Glomerular visceral epithelial cell (primary cell): ENCODE results near the gene PFAS.

ENCODE experiments used
- DNase-seq: peaks from one replicate; pipeline ENCODE4 v3.0.0-alpha.2; 2016; ENCODE audit errors: extremely low spot score

Gene PFAS

DNA sequence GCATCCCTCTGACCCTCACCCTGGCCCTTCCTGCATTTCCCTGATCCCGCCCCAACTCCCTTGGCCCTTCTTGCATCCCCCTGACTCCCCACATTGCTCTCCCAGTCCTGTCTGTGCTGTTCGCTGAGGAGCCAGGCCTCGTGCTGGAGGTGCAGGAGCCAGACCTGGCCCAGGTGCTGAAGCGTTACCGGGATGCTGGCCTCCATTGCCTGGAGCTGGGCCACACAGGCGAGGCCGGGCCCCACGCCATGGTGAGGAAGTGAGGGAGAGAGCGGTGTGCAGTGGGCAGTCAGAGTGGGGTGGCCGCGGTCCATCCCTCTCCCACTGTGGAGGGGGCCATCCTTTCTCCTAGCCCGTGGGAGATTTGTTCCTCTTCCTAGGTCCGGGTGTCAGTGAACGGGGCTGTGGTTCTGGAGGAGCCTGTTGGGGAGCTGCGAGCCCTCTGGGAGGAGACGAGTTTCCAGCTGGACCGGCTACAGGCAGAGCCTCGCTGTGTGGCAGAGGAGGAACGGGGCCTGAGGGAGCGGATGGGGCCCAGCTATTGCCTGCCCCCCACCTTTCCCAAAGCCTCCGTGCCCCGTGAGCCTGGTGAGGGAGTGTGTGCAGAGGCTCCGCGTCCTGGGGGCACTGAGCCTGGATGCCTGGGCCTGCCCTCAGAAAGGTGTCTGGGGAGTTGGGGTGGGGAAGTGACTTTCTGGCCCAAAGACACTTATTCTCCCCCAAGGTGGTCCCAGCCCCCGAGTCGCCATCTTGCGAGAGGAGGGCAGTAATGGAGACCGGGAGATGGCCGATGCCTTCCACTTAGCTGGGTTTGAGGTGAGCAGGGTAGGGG lies 17.8 kb downstream of the PFAS start:
- DNase-seq = no peak

DNA sequence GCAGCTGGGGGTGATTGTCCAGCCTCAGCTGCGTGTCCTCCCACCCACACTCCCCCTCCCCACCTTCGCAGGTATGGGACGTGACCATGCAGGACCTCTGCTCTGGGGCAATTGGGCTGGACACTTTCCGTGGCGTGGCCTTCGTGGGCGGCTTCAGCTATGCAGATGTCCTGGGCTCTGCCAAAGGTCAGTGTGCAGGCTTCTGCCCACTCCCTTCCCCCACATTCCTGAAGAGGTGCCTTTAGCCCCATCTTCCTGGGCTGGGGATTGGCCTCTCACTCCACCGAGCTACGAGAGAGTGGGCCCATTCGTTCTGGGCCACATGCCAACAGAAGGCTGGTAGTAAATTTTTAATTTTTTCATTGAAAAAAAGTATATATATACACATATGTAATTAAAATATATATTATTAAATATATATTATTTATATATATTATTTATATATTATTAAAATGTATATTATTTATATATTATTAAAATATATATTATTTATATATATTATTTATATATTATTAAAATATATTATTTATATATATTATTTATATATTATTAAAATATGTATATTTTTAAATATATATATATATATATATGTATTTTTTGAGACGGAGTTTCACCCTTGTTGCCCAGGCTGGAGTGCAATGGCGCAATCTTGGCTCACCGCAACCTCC lies 18.5 kb downstream of the PFAS start:
- no peak for DNase-seq

DNA sequence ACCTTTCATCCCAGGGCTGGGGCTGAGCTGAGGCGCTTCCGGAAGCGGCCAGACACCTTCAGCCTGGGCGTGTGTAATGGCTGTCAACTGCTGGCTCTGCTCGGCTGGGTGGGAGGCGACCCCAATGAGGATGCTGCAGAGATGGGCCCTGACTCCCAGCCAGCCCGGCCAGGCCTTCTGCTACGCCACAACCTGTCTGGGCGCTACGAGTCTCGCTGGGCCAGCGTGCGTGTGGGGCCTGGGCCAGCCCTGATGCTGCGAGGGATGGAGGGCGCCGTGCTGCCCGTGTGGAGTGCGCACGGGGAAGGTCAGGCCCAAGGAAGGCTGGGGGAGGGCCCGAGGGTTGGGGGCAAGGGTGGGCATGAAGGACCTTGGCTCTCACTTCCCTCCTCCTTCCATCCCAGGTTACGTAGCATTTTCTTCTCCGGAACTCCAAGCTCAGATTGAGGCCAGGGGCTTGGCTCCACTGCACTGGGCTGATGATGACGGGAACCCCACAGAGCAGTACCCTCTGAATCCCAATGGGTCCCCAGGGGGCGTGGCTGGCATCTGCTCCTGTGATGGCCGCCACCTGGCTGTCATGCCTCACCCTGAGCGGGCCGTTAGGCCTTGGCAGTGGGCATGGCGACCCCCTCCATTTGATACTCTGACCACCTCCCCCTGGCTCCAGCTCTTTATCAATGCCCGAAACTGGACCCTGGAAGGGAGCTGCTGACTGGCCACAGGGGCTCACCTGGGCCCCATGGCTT lies 19.6 kb downstream of the PFAS start:
- DNase-seq = no peak

DNA sequence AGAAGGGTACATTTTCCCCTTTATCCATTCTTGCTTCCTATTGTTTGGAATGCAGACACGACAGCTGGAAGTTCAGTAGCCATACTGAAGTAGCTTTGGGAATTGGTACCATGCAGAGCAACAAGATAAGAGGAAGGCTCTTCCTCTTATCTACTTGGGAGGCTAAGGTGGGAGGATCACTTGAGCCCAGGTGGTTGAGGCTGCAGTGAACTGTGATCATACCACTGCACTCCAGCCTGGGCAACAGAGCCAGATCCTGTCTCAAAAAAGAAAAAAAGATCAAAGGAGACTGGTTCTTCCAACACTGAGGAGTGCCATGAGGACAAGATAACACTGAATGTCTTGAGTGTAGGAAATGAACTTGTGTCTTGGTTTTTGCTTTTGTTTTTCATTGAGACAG lies 23.3 kb downstream of the PFAS start:
- DNase-seq = no peak

DNA sequence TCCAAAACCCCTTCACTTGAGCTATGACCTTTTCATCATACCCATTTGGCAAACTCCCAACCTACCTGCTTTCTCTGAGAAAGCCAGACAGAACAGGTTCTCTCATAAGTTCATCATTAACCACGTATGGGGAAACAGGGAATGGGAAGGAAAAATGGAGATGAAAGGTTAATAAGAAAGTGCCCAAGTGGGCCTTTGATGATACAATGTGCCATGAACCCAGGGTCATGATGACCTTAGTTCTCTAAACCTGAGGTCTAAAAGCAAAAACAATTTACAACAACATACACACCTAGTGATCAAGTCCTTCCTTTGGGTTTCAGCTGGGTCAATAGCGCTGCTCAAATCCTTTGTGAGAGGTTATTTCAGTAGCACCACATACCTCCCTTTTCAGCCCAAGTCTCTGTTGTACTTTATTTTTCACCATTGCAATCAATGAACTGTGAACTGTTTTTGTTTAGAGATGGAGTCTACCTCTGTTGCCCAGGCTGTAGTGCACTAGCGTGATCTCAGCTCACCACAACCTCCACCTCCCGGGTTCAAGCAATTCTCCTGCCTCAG lies 24.9 kb downstream of the PFAS start:
- DNase-seq = no peak

DNA sequence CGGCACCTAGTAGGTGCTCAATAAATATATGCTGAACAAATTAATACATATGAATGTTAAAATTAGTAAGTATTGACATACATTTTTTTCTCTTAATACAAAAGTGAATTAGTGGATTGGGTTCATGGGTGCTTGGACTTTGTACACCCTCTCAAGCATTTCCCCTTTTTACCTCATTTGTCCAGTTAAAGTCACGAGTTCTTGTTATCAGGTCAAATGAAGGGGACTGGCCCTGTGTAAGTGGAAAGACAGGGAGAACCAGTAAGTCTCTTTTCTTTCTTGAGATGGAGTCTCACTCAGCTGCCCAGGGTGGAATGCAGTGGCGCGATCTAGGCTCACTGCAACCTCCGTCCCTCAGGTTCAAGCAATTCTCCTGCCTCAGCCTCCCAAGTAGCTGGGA lies 25.7 kb downstream of the PFAS start:
- DNase-seq = no peak

DNA sequence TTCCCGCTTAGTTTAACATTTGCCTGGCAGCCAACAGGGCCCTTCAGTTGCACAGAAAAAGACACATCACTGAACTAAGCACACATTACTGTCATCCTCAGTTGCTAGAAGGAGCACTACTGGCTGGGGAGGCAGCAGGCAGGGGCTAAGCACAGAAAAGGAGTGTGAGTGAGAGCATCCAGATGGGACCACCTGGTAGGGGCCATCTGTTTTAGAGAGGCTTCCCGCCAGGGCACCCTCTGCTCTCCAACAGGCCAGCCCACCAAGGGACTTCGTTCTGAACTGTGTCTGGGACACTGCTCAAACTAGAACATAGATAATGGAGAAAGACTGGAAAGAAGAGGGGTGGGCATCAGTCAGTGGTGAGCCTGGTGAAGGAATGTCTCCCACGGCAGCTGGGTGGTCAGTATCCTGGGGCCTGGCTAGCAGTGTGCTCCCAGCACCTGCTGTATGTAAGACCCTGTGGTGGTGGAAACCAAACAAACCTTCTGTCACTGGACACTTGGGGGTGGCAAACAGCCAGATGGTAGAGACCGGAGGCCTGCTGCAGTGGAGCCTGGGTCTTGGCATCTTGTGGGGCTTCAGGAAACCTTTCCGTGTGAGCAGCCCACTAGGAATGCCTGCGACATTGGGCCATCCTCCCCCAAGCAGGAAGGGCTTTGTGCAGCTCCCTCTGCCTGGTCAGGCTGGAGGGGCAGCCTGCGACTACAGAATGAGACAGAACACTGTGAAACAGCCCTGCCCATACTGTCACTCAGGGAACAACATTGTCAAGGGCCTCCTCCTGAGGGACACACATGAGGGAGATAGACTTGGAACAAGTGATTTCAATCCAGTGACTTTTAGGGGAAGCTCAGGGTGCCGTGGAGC lies 26.6 kb downstream of the PFAS start:
- DNase-seq = no peak

DNA sequence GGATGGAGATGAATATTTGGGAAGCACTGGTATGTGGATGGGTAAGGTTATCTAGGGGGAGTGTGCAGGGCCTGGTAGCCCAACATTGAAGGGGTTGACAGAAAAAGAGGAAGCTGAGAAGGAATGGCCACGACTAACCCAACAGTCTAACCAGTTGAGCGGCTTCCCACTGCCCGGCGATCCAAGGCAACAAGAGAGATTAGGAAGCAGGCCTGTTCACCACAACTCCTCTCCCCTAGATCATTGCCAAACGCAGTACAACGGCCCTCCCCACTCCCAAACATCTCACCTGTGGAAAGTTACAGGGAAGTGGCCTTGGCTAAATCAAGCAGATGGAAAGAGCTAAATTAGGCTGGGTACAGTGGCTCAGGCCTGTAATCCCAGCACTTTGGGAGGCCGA lies 28.2 kb downstream of the PFAS start:
- DNase-seq = no peak

DNA sequence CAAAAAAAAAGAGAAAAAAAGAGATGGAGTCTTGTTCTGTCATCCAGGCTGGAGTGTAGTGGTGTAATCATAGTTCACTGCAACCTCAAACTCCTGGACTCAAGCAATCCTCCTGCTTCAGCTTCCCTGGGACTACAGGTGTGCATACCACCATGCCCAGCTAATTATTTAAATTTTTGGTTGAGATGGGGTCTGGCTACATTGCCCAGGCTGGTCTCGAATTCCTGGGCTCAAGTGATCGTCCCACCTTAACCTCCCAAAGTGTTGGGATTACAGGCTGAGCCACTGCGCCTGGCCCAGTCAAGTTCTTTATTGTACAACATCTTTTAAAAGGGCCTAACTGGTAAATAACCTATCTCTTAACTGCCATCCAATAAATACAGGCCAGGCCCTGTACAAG lies 33.3 kb downstream of the PFAS start:
- DNase-seq = no peak

DNA sequence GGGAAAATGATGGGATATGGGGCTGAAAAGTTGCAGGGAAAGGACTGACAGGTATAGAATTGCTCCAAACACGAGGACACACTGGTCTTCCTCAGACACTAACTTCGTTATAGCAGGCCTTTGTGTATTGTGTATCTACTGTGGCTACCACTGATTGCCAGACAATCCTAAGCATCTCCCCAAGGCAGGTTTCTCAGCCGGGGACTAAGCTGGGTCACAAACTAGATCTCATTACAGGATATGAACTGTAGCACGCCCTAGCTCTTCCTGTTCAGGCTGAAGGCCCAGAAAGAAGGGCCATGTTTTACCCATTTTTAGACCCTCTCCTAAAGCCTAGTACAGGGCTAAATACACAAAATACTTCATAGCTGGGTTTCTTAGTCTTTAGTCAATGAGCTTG lies 34.3 kb downstream of the PFAS start:
- DNase-seq = no peak

DNA sequence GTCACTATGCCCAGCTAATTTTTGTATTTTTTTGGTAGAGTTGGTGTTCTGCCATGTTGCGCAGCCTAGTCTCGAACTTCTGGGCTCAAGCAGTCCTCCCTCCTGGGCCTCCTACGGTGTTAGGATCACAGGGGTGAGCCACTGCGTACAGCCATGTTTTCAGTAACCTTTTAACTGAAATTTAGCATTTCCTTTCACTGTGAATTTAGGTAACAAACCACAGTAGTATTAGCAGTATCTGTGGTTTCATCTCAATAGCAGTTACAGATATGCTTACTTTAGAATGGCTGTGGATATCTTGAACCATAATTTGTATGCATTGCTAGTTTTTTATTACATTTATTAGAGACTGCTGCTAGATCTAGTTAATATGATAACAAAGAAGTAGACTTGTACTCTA lies 35.0 kb downstream of the PFAS start:
- DNase-seq = no peak

DNA sequence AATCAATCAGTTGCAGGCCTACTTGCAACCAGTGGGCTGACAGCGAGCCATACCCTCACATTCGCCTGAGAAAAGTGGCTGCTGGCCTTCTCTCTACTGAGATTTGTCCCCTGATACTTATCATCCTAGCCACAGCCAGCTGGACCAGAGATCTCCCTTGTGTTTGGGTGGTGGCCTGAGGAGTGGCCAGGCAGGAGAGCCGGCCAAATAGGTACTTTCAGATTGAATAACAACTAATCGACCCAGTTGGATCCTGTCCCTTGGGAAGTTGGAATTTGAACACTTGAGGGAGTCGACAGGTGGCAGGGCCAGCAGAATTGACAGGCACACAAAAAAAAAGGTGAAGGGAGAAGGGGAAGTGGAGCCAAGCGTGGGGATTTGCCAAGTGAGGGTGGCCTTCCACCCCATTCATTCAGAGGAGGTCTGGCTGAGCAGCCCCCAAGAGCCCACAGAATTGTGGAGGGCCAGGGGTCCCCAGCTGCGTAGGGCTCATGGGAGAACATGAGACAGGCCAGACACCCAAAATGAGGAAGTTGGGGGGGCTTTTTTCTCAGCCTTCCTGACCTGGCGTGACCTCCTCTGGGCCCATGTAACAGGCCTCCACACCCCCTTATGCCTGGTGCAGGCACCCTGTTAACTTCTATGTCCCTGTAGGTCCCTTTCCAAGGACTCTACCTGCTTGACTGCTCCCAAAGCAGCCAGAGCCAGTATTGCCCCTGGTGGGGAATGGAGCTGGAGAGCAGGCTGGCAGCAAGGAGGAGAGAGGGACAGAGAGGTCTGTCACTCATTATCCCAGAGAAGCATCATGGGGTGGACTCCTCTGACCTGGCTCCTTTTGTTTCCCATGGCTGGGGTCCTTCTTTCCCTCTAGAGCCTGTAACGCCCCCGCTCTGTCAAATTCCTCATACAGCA lies 36.4 kb downstream of the PFAS start:
- no peak for DNase-seq

DNA sequence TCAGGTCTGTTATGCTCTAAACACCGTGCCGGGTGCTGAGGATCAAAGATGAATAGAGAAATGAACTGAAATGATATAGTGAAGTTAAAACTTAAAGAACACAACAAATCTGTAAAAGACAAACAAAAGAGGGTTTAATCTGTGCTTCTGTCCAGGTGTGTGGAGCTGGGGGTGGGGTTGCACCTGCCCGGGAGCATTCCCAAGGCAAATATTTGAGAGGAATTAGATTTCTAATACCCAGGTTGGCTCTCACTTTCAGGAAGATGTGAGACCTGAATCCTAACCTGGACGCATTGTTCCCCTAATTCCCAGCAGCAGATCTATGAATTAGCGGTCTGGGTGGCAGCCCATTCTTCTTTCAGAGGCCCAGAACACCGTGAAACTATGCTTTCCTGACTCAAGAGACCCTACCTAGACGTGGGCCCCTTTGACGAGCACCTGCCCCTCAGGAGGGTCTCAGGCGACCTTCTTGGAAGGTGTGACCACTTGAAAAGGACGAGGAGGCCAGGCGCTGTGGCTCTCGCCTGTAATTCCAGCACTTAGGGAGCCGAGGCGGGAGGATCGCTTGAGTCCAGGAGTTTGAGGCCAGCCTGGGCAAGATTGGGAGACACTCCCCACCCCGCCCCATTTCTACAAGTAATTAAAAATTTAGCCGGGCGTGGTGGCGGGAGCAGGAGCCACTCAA lies 38.7 kb downstream of the PFAS start:
- no peak for DNase-seq

DNA sequence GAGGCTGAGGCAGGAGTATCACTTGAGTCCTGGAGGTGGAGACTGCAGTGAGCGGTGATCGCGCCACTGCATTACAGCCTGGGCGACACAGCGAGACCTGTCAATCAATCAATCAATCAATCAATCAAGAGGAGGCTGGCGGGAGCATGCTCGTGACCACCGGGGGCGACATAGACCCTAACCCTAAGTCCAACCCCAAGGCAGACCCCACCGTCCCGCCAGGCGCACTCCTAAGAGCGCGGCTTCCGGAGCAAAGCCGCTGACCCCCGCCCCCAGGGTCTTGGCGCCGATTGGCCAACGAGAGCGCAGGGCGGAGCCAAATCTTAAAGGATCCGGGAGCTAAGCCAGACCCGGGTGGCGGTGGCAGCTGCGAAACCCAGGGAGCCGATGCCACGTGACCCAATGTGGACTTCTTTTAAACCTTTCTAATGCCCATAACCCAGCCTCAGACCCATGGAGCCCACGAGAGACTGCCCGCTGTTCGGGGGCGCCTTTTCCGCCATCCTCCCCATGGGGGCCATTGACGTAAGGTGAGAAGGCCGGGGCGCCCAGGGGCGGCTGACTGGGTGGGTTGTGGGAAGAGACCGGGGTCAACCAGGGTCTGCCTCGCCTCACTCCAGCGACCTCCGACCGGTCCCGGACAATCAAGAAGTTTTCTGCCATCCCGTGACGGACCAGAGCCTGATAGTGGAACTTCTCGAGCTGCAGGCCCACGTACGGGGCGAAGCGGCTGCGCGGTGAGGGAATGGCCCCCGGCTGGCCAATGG lies 39.4 kb downstream of the PFAS start, which contains the start of gene RANGRF:
Gene RANGRF, plus strand, starts transcription at position 335 of the 767 bp plus-strand sequence. Its CDS starts 119 bp downstream, at position 454.
- DNase-seq = peak; percentile 81

DNA sequence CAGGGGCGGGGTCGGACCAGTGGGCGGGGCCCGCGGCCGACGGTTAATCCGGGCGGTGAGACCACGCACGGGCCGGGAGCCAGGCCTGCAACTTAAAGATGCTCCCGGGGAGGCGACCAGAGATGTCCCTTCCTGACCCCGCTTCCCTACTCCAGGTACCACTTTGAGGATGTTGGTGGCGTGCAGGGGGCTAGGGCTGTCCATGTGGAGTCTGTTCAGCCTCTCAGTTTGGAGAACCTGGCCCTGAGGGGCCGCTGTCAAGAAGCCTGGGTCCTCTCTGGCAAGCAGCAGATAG lies 40.0 kb downstream of the PFAS start:
- no peak for DNase-seq

DNA sequence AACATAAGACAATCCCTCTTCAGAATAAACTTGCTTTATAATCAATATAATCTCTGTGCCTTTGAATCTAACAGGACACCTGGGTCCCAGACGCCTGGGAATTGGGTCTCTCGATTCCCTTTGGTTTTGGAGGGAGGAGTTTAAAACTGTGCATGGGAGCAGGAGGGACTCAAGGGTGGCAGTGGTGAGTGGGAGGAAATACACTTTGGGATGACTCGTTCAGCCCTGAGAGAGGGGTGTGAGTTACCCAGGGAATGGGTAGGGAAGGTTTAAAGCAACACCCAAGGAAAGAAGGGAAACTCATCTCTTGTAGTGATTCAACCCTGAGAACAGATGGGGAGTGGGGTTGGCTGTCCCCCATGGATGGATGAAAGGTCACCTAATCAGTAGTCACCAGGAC lies 41.0 kb downstream of the PFAS start:
- DNase-seq = no peak

DNA sequence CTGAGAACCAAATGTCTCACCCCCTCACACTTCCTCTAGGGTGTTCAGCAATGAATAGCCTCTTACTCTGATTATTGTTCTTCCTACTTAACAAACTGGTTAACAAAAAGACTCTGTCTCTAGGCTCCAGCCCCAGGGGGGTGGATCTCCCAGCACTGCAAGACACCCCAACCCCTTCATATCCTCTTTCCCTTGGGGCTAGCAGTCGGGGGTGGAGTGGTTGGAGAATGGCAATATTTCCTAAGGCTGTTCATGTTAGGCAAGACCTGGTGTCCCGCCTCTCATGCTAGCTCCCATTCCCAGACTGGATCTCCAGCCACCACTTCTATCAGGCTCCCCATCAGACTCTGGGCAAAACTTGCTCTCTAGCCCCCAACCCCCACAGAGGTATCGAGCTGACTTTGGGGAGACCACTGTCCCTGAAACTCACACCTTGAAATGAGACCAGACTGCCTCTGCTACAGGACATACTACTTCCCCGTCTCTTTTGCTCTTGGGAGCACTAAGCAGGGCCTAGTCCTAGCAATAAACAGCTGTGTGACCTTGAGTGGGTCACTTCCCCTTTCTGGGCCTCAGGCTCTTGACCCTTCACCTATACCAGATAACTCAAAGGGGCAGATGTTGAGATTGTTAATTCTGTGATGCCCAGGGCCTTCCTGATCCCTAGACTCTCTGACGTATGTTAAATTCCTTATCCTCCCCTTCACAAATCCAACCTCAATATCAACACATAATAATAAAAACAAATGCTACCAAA lies 43.7 kb downstream of the PFAS start:
- DNase-seq = no peak

DNA sequence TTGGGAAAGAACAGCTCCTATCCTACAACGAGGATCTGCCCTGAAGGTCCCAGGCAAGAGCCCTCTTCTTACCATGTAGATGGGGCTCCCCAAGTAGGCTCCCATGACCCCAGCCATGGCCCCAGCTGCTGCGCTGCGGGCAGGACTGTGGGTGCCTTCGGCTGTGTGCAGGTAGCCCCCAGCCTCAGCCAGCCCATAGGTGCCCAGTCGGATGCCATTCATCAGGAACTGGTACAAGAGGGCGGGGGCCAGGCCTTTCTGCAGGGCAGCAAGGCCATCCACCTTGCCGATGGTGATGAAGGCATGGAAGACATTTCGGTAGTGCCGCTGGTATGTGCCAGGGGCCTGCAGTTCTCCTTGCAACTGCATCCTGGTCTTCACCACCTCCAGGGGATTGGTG lies 45.3 kb downstream of the PFAS start:
- DNase-seq = no peak
